Activated CD4-positive, alpha-beta memory T cell treated with anti-CD3 and anti-CD28 coated beads for 36 hours (primary cell): Measurements from ENCODE around the gene CRB2. TPM values are rescaled to one million over a fixed set of nuclear protein-coding genes. Genes with fewer than 3 reads are reported as not detected.
A peak's percentile ranks its signal among the peaks of the same experiment; 100 is the strongest.

Source experiments
- CTCF ChIA-PET: fragments of 350-600 bp; sonication (Branson Sonifier 250); formaldehyde crosslinking; loops from one replicate; lab custom pipeline; 2021; ENCODE audit warnings: antibody characterized with exemption, inconsistent platforms; lab: Charles Lee
- POLR2A ChIA-PET: fragments of 350-600 bp; sonication (Branson Sonifier 250); formaldehyde crosslinking; loops from one replicate; lab custom pipeline; 2021; ENCODE audit warnings: antibody characterized with exemption; lab: Charles Lee
- DNase-seq: peaks from one replicate; pipeline ENCODE4 v3.0.0-alpha.2; 2020
- H3K27ac Mint-ChIP-seq: one replicate; pipeline ENCODE4 v1.8.0; 2021; ENCODE audit warnings: mixed read lengths
- H3K27me3 Mint-ChIP-seq: one replicate; pipeline ENCODE4 v1.8.0; 2021; ENCODE audit warnings: mixed read lengths
- H3K36me3 Mint-ChIP-seq: one replicate; pipeline ENCODE4 v1.8.0; 2021; ENCODE audit warnings: mixed read lengths
- H3K4me1 Mint-ChIP-seq: one replicate; pipeline ENCODE4 v1.8.0; 2021; ENCODE audit warnings: low read depth, mixed read lengths
- H3K4me3 Mint-ChIP-seq: one replicate; pipeline ENCODE4 v1.8.0; 2021; ENCODE audit warnings: mild to moderate bottlenecking, mixed read lengths
- H3K9me3 Mint-ChIP-seq: one replicate; pipeline ENCODE4 v1.8.0; 2021; ENCODE audit warnings: mixed read lengths
- intact Hi-C: fragments of 100-400 bp; cut with micrococcal nuclease; formaldehyde crosslinking; loops from one replicate; pipeline ENCODE4 v1.15.1; 2023
- total RNA-seq, 2 experiments: library from RNA; stranded (reverse); gene quantifications; one replicate each; pipeline ENCODE4 v1.2.3, GENCODE V29; 2021

CRB2 gene
- total RNA-seq, 2 experiments from 2014 or later: not detected

DNA sequence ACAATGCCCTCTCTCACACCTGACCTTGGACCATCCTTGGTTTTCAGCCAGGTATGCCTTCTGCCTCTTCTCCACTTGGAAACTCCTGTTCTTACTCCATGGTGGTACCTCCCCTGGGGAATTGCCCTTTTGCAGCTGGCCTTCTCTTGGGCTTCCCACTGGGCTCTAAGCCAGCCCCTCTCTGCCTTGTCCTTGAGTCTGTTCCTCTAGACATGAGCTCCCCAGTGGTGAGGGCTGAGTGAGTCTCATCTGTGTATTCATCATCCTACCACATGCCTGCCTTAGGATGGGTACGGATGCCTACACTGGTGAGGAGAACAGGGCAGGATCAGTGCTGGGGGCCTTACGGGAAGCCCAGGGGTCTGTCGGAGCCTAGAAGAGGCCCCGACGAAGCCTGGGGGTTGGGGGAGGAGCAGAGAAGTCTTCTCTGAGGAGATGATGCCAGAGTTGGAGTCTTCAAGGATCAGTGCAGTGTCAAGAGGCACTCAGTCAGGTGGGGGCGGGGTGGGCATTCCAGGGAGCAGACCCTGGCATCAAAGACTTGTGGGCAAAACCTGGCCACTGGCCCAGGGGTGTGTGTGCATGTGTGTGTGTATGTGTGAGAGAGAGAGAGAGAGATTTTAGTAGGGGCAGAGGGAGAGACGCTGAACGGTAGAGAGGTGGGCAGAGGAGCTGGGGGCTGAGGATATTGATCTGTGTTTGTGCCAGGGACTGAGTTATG, 5.2 kb upstream of the CRB2 start:
- DNase-seq: no peak
- intact Hi-C loops: loop anchor here (2.0 to 5.0 kb wide), 3 partner anchors 270 to 883 kb away; no protein-coding TSS in a partner anchor
- Mint-ChIP-seq H3K4me1 (no peaks in the 10 kb centered on the region), H3K27ac (no peak overlapping the region), H3K36me3 (no peaks in the 10 kb centered on the region), H3K27me3 (peaks cover 16% of the 10 kb centered on the region), H3K4me3 (no peak overlapping the region), H3K9me3 (no peaks in the 10 kb centered on the region)
- ChIA-PET CTCF (interaction anchor here (0.6 to 8.7 kb wide), 32 partner anchors 9 to 1186 kb away, joined by 3 to 93 read pairs (median 5); partner anchors contain the start of gene RABGAP1), POLR2A (no interaction called here)

DNA sequence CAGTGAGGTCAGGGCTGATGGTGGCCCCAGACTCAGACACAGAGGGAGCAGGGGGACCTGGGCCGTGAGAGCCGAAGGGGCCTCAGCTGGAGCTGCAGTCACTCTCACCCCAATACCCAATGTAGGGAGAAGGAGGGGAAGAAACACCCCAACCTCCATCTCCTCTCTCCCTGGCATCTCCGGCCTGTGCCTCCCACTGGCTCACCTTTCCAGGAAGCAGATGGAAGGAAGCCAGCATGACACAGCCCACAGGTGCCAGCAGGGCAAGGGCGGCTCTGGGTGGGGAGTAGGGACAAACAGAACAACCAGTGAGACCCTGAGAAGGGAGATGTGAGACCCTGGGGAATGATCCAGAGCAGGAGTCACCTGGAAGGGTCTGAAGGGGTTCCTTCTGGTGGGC, 3.0 kb upstream of the CRB2 start:
- DNase-seq: no peak
- CTCF ChIA-PET: interaction anchor here (0.8 to 8.7 kb wide), 3 partner anchors 32 to 250 kb away, joined by 3 to 93 read pairs (median 3); no protein-coding TSS in a partner anchor
- intact Hi-C loops: loop anchor here (5.0 kb wide), 2 partner anchors 361 to 886 kb away; no protein-coding TSS in a partner anchor
- H3K27me3 Mint-ChIP-seq: peaks cover 16% of the 10 kb centered on the region
- no peak overlapping the region for H3K27ac Mint-ChIP-seq
- no peaks in the 10 kb centered on the region for H3K9me3 Mint-ChIP-seq
- H3K4me3 Mint-ChIP-seq: no peak overlapping the region
- no peaks in the 10 kb centered on the region for H3K4me1 Mint-ChIP-seq
- no peaks in the 10 kb centered on the region for H3K36me3 Mint-ChIP-seq
- POLR2A ChIA-PET: no interaction called here

DNA sequence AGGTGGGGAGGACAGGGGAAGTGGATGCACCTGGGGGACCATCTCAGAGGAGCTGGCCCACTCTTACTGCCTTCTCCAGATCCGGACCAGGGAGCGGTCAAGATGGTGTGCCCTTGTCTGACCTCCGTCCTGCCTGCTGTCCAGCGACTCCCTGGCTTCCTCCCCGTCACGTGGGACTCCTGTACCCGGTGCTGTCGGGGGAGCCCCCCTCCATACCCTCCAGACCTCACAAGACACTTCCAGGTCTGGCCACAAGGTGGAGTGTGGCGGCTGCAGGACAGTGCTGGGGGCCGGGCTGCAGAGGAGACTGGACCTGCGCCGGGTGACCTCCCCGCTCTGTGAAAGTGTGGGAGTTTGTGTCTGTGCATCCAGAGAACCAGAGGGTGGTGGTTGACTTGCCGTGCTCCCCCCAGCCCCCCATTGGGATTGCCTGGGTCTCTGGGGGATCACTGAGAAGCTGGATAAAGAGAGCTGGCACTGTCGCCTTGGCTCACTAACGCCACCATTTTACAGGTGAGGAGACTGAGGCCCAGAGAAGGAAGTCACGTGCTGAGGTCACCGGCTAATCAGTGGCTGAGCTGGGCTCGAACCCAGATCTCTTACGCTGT, 1.9 kb upstream of the CRB2 start:
- Mint-ChIP-seq H3K27ac (no peak overlapping the region), H3K4me3 (no peak overlapping the region), H3K27me3 (peaks cover 16% of the 10 kb centered on the region), H3K4me1 (no peaks in the 10 kb centered on the region), H3K9me3 (no peaks in the 10 kb centered on the region), H3K36me3 (no peaks in the 10 kb centered on the region)
- POLR2A ChIA-PET: no interaction called here
- intact Hi-C loops: loop anchor here (1.0 to 5.0 kb wide), 3 partner anchors 31 to 887 kb away; no protein-coding TSS in a partner anchor
- peak; percentile 69 for DNase-seq
- CTCF ChIA-PET: interaction anchor here (0.6 to 8.7 kb wide), 18 partner anchors 9 to 335 kb away, joined by 3 to 93 read pairs (median 4); no protein-coding TSS in a partner anchor

DNA sequence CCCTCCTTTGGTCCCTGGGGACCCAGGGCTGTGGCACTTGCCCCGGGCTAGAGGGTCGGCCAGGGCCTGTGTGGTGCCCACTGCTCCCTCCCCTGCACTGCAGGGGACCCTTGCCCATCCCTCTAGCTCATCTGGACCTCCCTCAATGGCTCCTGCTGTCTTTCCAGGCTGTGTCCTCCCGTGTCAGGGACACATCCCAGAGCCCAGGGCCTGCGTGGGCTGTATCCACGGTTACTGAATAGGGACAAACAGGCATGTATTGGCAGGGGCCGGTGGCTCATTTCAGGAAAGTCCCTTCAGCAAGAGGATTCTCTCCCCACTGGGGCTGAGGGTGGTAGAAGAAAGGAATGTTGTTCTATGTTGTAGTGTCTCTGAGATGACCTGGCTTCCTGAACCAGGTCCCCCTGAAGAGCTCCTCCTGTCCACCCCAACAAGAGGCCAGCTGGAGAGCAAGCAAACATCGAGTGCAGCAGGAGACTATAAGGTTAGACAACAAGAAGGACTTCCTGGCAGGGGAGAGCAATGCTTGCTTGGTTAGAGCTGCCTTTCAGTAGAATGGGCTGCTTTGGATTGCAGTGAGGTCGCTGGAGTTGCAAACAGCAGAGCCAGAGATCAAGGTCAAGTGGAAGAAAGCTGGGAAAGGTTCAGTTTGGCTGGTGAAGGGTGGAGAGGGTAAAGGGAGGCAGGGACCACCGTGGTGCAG, 1.0 kb upstream of the CRB2 start:
- CTCF ChIA-PET: interaction anchor here (0.6 to 8.7 kb wide), 19 partner anchors 8 to 336 kb away, joined by 3 to 93 read pairs (median 4); no protein-coding TSS in a partner anchor
- POLR2A ChIA-PET: interaction anchor here (0.5 kb wide), 1 partner anchor 132 kb away, joined by 5 read pairs; no protein-coding TSS in a partner anchor
- intact Hi-C loops: loop anchor here (1.0 to 5.0 kb wide), 3 partner anchors 30 to 888 kb away; no protein-coding TSS in a partner anchor

DNA sequence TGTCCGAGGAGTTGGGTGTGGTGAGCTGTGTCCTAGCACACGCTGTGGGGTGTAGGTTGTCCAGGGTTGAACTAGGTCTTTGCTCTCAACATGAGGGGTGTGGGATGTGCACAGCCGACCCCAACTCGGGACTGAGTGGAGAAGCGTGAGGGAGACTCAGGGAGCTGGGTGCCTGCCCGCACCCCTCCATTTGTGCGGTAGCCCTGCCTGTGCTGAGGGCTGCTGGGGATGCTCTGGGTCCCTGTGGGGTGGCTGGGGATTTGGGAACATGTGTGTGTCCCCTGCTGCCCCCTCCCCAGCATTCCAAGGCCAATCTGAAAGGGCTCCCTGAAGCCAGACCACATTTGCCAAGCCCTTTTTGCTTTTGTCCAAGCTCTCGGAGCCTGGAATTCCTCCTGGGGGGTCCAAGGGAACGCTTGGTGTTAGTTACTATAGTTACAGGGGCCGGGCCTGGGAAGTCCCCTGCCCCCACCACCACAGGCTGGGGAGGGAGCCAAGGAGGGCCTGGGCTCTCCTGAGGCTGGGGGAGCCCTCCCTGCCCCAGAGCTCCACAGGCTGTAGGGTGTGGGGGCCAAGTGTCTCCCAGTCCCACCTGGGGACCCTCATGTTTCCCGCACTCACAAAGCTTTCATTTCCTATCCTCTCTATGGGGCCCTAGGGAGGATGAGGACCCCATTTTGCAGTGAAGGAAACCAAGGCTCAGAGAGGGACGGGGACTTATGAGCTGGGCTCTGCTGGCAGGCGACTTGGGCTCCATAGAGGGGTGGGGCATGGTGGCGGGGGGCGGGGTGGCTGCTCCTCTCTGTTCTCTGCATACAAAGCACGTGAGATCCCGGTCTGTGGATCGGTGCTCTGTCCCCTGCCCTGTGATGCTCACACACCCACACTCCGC, 1.1 kb downstream of the CRB2 start:
- Mint-ChIP-seq H3K27ac (peak overlapping the region; percentile 13), H3K27me3 (peaks cover 12% of the 10 kb centered on the region), H3K4me3 (no peak overlapping the region), H3K36me3 (no peaks in the 10 kb centered on the region), H3K4me1 (peaks cover 3% of the 10 kb centered on the region), H3K9me3 (no peaks in the 10 kb centered on the region)
- DNase-seq: no peak
- CTCF ChIA-PET: no interaction called here
- POLR2A ChIA-PET: no interaction called here
- intact Hi-C loops: no loop called here

More for the DNA sequence above, 1.0 kb upstream of the CRB2 start:
- Mint-ChIP-seq H3K9me3 (no peaks in the 10 kb centered on the region), H3K4me1 (peaks cover 2% of the 10 kb centered on the region), H3K36me3 (no peaks in the 10 kb centered on the region), H3K27ac (no peak overlapping the region), H3K27me3 (peaks cover 16% of the 10 kb centered on the region), H3K4me3 (no peak overlapping the region)
- no peak for DNase-seq

DNA sequence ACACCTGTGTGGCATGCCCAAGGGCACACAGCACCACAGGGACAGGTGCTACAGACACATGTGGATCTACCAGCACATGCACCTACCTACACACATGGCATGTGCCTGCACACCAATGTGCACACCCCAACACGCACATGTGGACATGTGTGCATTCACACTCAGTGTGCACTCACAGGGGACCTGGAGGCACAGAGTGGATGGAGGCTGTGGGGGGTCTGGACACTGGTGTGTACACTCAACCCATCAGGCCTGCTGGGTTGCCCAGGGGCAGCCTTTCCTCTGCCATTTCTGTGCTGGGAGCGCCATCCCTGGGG, 1.7 kb downstream of the CRB2 start:
- POLR2A ChIA-PET: no interaction called here
- CTCF ChIA-PET: no interaction called here
- H3K9me3 Mint-ChIP-seq: no peaks in the 10 kb centered on the region
- DNase-seq: no peak
- H3K27me3 Mint-ChIP-seq: peaks cover 8% of the 10 kb centered on the region
- no peak overlapping the region for H3K4me3 Mint-ChIP-seq
- peaks cover 3% of the 10 kb centered on the region for H3K4me1 Mint-ChIP-seq
- no peaks in the 10 kb centered on the region for H3K36me3 Mint-ChIP-seq
- no peak overlapping the region for H3K27ac Mint-ChIP-seq
- intact Hi-C loops: no loop called here

DNA sequence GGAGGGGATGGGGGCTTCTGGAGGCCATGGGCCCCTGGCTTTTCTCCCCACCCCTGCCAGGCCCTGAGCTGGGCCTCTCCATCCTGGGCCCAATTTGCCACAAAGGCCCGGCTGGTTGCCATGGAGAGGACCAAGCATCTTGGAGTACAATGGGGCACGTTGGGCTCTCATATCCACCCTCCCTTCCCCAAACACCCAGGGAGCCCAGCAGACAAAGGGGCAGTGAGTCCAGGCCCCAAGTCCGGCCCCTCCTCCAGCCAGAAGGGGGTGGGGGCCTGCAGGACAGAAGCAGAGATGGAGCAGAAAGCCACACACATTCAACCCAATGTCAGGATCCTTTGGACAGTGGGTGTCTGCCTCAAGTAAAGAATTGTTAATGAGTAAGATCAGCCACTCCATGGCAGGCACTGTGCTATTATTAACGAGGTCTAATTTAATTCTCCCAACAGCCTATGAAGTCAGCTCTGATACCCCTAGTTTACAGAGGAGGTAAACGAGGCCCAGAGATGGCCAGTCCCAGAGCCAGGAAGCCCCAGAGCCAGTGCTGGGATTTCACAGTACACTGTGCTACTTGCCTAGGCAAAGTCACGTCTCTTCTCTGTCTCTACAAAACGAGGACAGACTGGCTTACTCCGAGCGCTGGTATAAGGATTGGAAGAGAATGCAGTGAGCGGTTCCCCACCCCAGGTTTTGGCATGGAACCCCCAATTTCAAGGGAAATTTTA, 2.3 kb downstream of the CRB2 start:
- H3K4me3 Mint-ChIP-seq: no peak overlapping the region
- H3K27ac Mint-ChIP-seq: no peak overlapping the region
- no peaks in the 10 kb centered on the region for H3K9me3 Mint-ChIP-seq
- POLR2A ChIA-PET: no interaction called here
- CTCF ChIA-PET: no interaction called here
- DNase-seq: no peak
- intact Hi-C loops: no loop called here
- peaks cover 3% of the 10 kb centered on the region for H3K27me3 Mint-ChIP-seq
- peaks cover 3% of the 10 kb centered on the region for H3K4me1 Mint-ChIP-seq
- H3K36me3 Mint-ChIP-seq: no peaks in the 10 kb centered on the region

DNA sequence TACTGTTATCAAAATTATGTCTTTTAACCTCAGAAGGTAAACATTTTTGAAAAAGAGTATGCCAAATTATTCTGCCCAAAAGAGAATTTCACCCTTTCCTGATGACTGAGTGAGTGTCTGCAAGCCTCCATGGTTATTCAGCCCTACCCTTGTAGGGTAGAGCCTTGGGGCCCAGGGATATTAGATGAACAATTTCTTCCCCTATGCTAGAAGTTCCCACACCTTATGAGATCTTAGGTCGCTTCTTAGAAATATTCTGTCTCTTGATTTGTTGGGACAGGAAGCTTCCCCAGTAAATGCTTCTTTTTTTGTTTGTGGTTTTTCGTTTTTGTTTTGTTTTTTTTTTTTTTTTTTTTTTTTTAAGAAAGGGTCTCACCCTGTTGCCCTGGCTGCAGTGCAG, 3.1 kb downstream of the CRB2 start:
- POLR2A ChIA-PET: no interaction called here
- no peak for DNase-seq
- no peak overlapping the region for H3K27ac Mint-ChIP-seq
- H3K9me3 Mint-ChIP-seq: no peaks in the 10 kb centered on the region
- peaks cover 4% of the 10 kb centered on the region for H3K4me1 Mint-ChIP-seq
- no peak overlapping the region for H3K4me3 Mint-ChIP-seq
- CTCF ChIA-PET: no interaction called here
- H3K27me3 Mint-ChIP-seq: no peaks in the 10 kb centered on the region
- intact Hi-C loops: no loop called here
- no peaks in the 10 kb centered on the region for H3K36me3 Mint-ChIP-seq

DNA sequence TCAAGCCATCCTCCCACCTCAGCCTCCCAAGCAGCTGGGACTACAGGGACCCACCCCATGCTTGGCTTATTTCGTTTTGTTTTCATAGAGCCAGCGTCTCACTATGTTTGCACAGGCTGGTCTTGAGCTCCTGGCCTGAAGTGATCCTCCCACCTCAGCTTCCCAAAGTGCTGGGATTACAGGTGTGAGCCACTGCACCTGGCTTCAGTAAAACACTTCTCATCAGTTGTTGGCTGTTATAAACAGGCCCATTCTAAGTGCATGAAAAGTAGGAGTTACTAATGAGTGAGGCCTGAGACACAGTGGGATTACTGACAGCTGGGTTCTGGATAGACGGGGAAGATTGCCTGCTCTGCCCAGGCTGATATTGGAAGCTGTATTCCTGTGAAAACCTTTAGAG, 3.5 kb downstream of the CRB2 start:
- no peak overlapping the region for H3K27ac Mint-ChIP-seq
- H3K4me1 Mint-ChIP-seq: peaks cover 5% of the 10 kb centered on the region
- H3K27me3 Mint-ChIP-seq: no peaks in the 10 kb centered on the region
- H3K4me3 Mint-ChIP-seq: no peak overlapping the region
- POLR2A ChIA-PET: no interaction called here
- intact Hi-C loops: no loop called here
- no peaks in the 10 kb centered on the region for H3K36me3 Mint-ChIP-seq
- DNase-seq: no peak
- CTCF ChIA-PET: interaction anchor here (0.7 to 1.3 kb wide), 2 partner anchors 10 to 277 kb away, joined by 3 to 4 read pairs; no protein-coding TSS in a partner anchor
- no peaks in the 10 kb centered on the region for H3K9me3 Mint-ChIP-seq

DNA sequence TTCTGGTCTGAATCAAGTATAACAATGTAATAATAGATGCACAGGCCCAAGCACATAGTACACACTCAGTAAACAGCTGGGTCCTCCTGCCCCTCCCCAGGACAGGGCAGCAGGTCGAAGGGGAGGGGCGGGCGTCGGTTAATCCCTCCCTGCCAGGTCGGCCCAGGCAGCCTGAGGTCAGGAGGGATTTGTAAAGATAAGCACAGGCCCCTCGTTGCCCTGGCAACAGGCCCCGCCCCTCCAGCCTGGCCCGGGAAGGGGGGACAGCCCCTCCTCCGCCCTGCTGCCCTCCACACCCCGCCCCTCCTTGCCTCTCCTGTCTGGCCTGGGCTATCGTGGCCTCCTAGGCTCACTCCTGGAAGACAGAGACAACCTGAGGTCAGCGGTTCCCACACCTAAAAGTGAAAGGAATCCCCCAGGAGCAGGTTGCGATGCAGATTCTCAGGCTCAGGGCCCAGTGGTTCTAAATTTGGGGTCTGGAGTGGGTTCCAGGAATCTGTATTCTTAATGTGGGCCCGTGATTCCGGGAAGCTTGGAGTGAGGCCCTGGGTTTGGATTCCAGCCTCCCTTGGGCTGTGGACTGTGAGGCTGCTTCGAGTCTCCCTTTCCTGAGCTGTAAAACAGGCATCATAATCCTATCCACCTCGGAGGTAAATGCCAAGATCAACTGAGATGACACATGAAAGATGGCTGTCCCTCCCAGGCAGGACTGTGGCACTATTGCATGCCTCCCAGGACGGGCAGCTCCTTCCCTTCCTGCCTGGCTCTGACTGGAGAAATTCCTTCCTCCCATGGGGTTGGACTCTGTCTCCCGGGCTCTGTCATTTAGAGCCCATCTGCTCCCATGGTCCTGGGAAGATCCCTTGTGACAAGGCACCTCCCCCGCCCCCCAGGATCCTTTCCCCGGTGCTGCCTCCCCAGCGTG, 4.4 kb downstream of the CRB2 start:
- POLR2A ChIA-PET: no interaction called here
- H3K9me3 Mint-ChIP-seq: no peaks in the 10 kb centered on the region
- H3K27me3 Mint-ChIP-seq: peaks cover 2% of the 10 kb centered on the region
- CTCF ChIA-PET: interaction anchor here (0.7 to 1.3 kb wide), 5 partner anchors 8 to 278 kb away, joined by 3 to 4 read pairs (median 3); no protein-coding TSS in a partner anchor
- H3K4me3 Mint-ChIP-seq: no peak overlapping the region
- peaks cover 5% of the 10 kb centered on the region for H3K4me1 Mint-ChIP-seq
- intact Hi-C loops: no loop called here
- DNase-seq: peak; percentile 33
- H3K36me3 Mint-ChIP-seq: no peaks in the 10 kb centered on the region
- H3K27ac Mint-ChIP-seq: no peak overlapping the region
